H1 (cell line): ENCODE measurements around the gene SEC14L6. TPM values are rescaled to one million over a fixed set of nuclear protein-coding genes. Genes with fewer than 3 reads are reported as not detected.

ENCODE experiments used
- ASH2L ChIP-seq: fragments of 200-600, 300-600 bp; sonication (generic); IDR thresholded peaks from one replicate; pipeline ENCODE4 v1.7.1; 2017; ENCODE audit warnings: low read length
- KDM5A ChIP-seq: fragments of 200-600 bp; IDR thresholded peaks from 2 replicates; pipeline ENCODE4 v1.7.1; 2012; ENCODE audit warnings: mild to moderate bottlenecking, low read length, inconsistent platforms, mixed read lengths
- RAD21 ChIP-seq, 2 experiments: IDR thresholded peaks in 1 of 2; conservative IDR thresholded peaks in 1 of 2; 2 replicates each; pipeline ENCODE4 v1.6.1; 2011; ENCODE audit warnings: low read depth in 2 of 2, low read length in 2 of 2, improper control_type of control experiment in 1 of 2, inconsistent platforms in 1 of 2, mild to moderate bottlenecking in 1 of 2, moderate library complexity in 1 of 2
- RBBP5 ChIP-seq: IDR thresholded peaks from 2 replicates; pipeline ENCODE4 v1.7.1; 2012; ENCODE audit warnings: low read depth, mild to moderate bottlenecking, inconsistent platforms, low read length, moderate library complexity, borderline replicate concordance
- polyA plus RNA-seq, 7 experiments: library from polyadenylated mRNA; depleted of rRNA in 3 of 7; stranded (reverse) in 5 of 7; unstranded in 2 of 7; fragments of >200 nt in 5 of 7; fragments of 200-250 nt in 2 of 7; gene quantifications; 1 replicate in 5 of 7; 2 replicates in 1 of 7; 4 replicates in 1 of 7; pipeline versions ENCODE4 v1.2.1 to v1.2.3, GENCODE V29; 2011 to 2013; ENCODE audit warnings: missing spikeins in 2 of 7, mixed read lengths in 2 of 7
- total RNA-seq: library from RNA; stranded (reverse); fragmentation: NEBNext Ultra II Directional; extraction: Animal tissue kit (Norgen Biotek cat#: 25700); gene quantifications from 2 replicates; pipeline ENCODE4 v1.2.1, GENCODE V29; 2021
- TF ChIP-seq, protein P1 (sequence below): IDR thresholded peaks from 2 replicates; pipeline ENCODE4 v1.6.1; 2012; ENCODE audit warnings: inconsistent platforms
- TF ChIP-seq, protein P2 (sequence below): IDR thresholded peaks from 2 replicates; pipeline ENCODE4 v1.6.1; 2011; ENCODE audit warnings: low read length, improper control_type of control experiment

Gene SEC14L6
- total and polyA plus RNA-seq, 2 of the 8 experiments (the other 6 are each of a cell fraction or from before 2014, with no cell fraction given): 0.63 to 2.1 TPM

GRCh38 chr22:30575859-30576258, 29.3 kb upstream of the SEC14L6 start (continued):
- TF ChIP-seq, protein P1, sequence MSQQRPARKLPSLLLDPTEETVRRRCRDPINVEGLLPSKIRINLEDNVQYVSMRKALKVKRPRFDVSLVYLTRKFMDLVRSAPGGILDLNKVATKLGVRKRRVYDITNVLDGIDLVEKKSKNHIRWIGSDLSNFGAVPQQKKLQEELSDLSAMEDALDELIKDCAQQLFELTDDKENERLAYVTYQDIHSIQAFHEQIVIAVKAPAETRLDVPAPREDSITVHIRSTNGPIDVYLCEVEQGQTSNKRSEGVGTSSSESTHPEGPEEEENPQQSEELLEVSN: no peak
- no peak for TF ChIP-seq RBBP5
- TF ChIP-seq, protein P2, sequence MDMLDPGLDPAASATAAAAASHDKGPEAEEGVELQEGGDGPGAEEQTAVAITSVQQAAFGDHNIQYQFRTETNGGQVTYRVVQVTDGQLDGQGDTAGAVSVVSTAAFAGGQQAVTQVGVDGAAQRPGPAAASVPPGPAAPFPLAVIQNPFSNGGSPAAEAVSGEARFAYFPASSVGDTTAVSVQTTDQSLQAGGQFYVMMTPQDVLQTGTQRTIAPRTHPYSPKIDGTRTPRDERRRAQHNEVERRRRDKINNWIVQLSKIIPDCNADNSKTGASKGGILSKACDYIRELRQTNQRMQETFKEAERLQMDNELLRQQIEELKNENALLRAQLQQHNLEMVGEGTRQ: no peak
- TF ChIP-seq KDM5A: no peak
- no peak for TF ChIP-seq ASH2L
- no peak for TF ChIP-seq RAD21 (IDR thresholded peaks at IDR 0.05 in 1 of 2, conservative IDR thresholded peaks at IDR 0.05 in 1 of 2; ENCODE audit: low read depth in 2 of 2, low read length in 2 of 2)
- TF ChIP-seq, all 59 proteins: peak for 0
